Gastroesophageal sphincter (tissue), 4 donors: ENCODE data around the gene OLA1. TPM values are rescaled to one million over a fixed set of nuclear protein-coding genes. Genes with fewer than 3 reads are reported as not detected.

Experiments
- ATAC-seq: fragments of 150-250 bp; one replicate; pipeline ENCODE4 v1.9.1; 2016; ENCODE audit warnings: mild to moderate bottlenecking, moderate library complexity
- H3K27ac ChIP-seq, 4 donors: fragments of 200-600 bp; sonication (generic) in 3 of 4; 1 replicate in 3 of 4; 2 replicates in 1 of 4; pipeline ENCODE4 v1.5.1; 2016 to 2019
- H3K27me3 ChIP-seq: fragments of 200-600 bp; sonication (generic); one replicate; pipeline ENCODE4 v1.5.1; 2019
- H3K36me3 ChIP-seq, 2 donors: fragments of 200-600 bp; sonication (generic); one replicate each; pipeline ENCODE4 v1.5.1; 2019; ENCODE audit warnings: control low read depth in 1 of 2
- H3K4me1 ChIP-seq, 3 donors: fragments of 200-600 bp; sonication (generic); 1 replicate in 2 of 3; 2 replicates in 1 of 3; pipeline ENCODE4 v1.5.1; 2016 to 2019; ENCODE audit warnings: control low read depth in 2 of 3
- H3K4me3 ChIP-seq, 2 donors: fragments of 200-600 bp; sonication (generic); one replicate each; pipeline ENCODE4 v1.5.1; 2019; ENCODE audit warnings: mild to moderate bottlenecking in 1 of 2, moderate library complexity in 1 of 2
- H3K9me3 ChIP-seq, 3 donors: fragments of 200-600 bp; sonication (generic); one replicate each; pipeline ENCODE4 v1.5.1; 2017 to 2019; ENCODE audit warnings: control low read depth in 2 of 3
- CTCF ChIP-seq, 4 experiments: fragments of 200-600 bp in 2 of 4; fragments of 450-650 bp in 2 of 4; sonication (generic) in 1 of 4; IDR thresholded peaks; one replicate each; pipeline ENCODE4 v1.5.1; 2017 to 2019; ENCODE audit warnings: antibody characterized with exemption in 4 of 4, mild to moderate bottlenecking in 2 of 4, moderate library complexity in 2 of 4
- EP300 ChIP-seq: sonication (generic); formaldehyde crosslinking; IDR thresholded peaks from one replicate; pipeline ENCODE4 v1.6.1; 2017; ENCODE audit warnings: antibody characterized with exemption, mild to moderate bottlenecking
- POLR2A ChIP-seq, 2 donors: fragments of 450-650 bp; IDR thresholded peaks; one replicate each; pipeline ENCODE4 v1.6.1; 2017; ENCODE audit warnings: antibody characterized with exemption in 2 of 2, mild to moderate bottlenecking in 2 of 2, moderate library complexity in 1 of 2
- POLR2AphosphoS5 ChIP-seq: sonication (generic); formaldehyde crosslinking; IDR thresholded peaks from one replicate; pipeline ENCODE4 v1.6.1; 2017; ENCODE audit warnings: antibody characterized with exemption
- WGBS, 2 donors: methylation state at CpG; one replicate each; pipeline ENCODE4 v1.1.5; 2018; ENCODE audit warnings: low coverage in 1 of 2; 5-methylcytosine and 5-hydroxymethylcytosine counted together
- total RNA-seq, 4 donors: library from RNA; depleted of rRNA; stranded (reverse); fragments of >200 nt; gene quantifications; one replicate each; pipeline ENCODE4 v1.1.0, GENCODE V29; 2016

OLA1 gene
- total RNA-seq, 4 donors from 2014 or later, result 57.1 to 90.4 (median 72.1) TPM

GRCh38 chr2:174243812-174244211, 4.5 kb downstream of the OLA1 start:
- H3K4me3 ChIP-seq, result no peak overlapping the region
- ATAC-seq, result no peak
- WGBS, 2 donors, result 93 to 95% methylated on average over 3 of the region's 3 CpGs

GRCh38 chr2:174240097-174240496, 8.2 kb downstream of the OLA1 start:
- no peak overlapping the region for H3K27ac ChIP-seq
- H3K36me3 ChIP-seq, result peaks cover 0 to 24% of the 10 kb centered on the region in 2 donors
- no peak overlapping the region for H3K4me3 ChIP-seq
- TF ChIP-seq CTCF (IDR thresholded peaks at IDR 0.05) (no peak), POLR2A (IDR thresholded peaks at IDR 0.05) (no peak), POLR2AphosphoS5 (no peak), EP300 (no peak)
- ATAC-seq, result no peak
- no peaks in the 10 kb centered on the region for H3K4me1 ChIP-seq
- WGBS, 2 donors, result no CpG with 5 or more reads among the region's 1 CpG
- no peaks in the 10 kb centered on the region for H3K27me3 ChIP-seq
- no peaks in the 10 kb centered on the region for H3K9me3 ChIP-seq

More at GRCh38 chr2:174243812-174244211, 4.5 kb downstream of the OLA1 start:
- Histone ChIP-seq H3K9me3 (no peaks in the 10 kb centered on the region), H3K27me3 (no peaks in the 10 kb centered on the region), H3K36me3 (peaks cover 0 to 33% of the 10 kb centered on the region in 2 donors), H3K4me1 (peaks cover 0 to 16% (median 8%) of the 10 kb centered on the region in 3 donors), H3K27ac (no peak overlapping the region)
- TF ChIP-seq CTCF (IDR thresholded peaks at IDR 0.05), result no peak
- no peak for TF ChIP-seq EP300
- no peak for TF ChIP-seq POLR2A (IDR thresholded peaks at IDR 0.05)
- no peak for TF ChIP-seq POLR2AphosphoS5

DNA sequence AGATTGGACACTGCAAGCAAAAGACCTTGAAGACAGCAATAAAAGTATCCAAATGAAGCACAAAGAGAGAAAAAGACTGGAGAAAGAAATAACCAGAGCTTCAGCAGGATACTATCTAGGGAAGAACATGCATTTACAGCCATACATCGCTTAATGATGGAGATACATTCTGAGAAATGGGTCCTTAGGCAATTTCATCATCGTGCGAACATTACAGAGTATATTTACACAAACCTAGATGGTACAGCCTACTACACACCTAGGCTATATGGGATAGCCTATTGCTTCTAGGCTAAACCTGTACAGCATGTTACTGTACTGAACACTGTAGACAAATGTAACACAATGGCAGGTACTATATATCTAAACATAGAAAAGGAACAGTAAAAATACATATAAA, 11.9 kb downstream of the OLA1 start:
- Histone ChIP-seq H3K4me3 (no peak overlapping the region), H3K27ac (no peak overlapping the region), H3K36me3 (peaks cover 0 to under 1% of the 10 kb centered on the region in 2 donors), H3K9me3 (no peaks in the 10 kb centered on the region), H3K27me3 (no peaks in the 10 kb centered on the region), H3K4me1 (no peaks in the 10 kb centered on the region)
- 94 to 95% methylated on average over 3 of the region's 3 CpGs for WGBS, 2 donors
- ATAC-seq, result no peak
- TF ChIP-seq POLR2AphosphoS5, result no peak
- TF ChIP-seq EP300, result no peak
- no peak for TF ChIP-seq POLR2A (IDR thresholded peaks at IDR 0.05)
- TF ChIP-seq CTCF (IDR thresholded peaks at IDR 0.05), result no peak

DNA sequence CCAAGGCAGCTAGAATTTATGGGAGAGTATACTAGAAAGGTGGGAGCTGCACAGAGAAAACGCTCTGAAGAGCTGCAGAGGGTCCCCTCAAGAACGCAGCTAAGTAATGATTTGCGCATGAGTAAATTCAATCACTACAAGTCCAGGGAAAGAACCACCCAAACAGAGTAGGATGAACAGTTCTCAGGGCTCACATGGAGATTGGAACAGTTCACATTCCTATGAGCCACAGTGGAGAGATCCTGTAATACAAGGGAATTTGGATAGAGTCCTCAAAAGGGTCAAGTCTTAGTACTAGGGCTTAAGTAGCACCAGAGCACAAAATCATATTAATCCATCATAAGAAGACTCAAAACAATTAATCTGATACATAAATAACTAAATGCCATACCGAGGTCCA, 12.7 kb downstream of the OLA1 start:
- H3K27ac ChIP-seq, result no peak overlapping the region
- no peaks in the 10 kb centered on the region for H3K36me3 ChIP-seq
- ATAC-seq, result no peak
- no peaks in the 10 kb centered on the region for H3K27me3 ChIP-seq
- TF ChIP-seq EP300 (no peak), CTCF (IDR thresholded peaks at IDR 0.05) (no peak), POLR2AphosphoS5 (no peak), POLR2A (IDR thresholded peaks at IDR 0.05) (no peak)
- 85 to 93% methylated on average over 2 to 4 of the region's 4 CpGs for WGBS, 2 donors
- H3K4me1 ChIP-seq, result no peaks in the 10 kb centered on the region
- no peaks in the 10 kb centered on the region for H3K9me3 ChIP-seq
- H3K4me3 ChIP-seq, result no peak overlapping the region

DNA sequence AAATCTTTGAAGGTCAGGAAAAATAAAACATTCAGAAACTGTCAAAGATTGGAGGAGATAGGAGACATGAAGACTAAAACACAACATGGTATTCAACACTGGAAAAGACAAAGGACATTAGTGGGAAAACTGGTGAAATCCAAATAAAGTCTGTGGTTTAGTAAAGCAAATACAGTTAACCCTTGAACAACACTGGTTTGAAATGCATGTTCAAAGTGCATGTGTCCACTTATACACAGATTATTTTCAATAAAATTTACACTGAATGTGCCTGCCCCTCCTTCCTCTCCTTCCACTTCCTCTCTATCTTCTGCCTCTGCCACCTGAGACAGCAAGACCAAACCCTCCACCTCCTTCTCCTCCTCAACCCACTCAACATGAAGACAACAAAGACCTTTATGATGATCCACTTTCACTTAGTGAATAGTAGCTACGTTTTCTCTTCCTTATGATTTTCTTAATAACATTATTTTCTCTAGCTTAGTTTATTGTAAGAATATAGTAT, 14.5 kb downstream of the OLA1 start:
- TF ChIP-seq POLR2A (IDR thresholded peaks at IDR 0.05) (no peak), CTCF (IDR thresholded peaks at IDR 0.05) (no peak), EP300 (no peak), POLR2AphosphoS5 (no peak)
- no peak overlapping the region for H3K27ac ChIP-seq
- H3K4me1 ChIP-seq, result no peaks in the 10 kb centered on the region
- H3K4me3 ChIP-seq, result no peak overlapping the region
- H3K27me3 ChIP-seq, result no peaks in the 10 kb centered on the region
- peaks cover 0 to 3% of the 10 kb centered on the region in 2 donors for H3K36me3 ChIP-seq
- ATAC-seq, result no peak
- no peaks in the 10 kb centered on the region for H3K9me3 ChIP-seq
- 79 to 80% methylated on average over 1 of the region's 1 CpG for WGBS, 2 donors
